ENCODE results near the gene SLC15A3. TPM values are rescaled to one million over a fixed set of nuclear protein-coding genes. Genes with fewer than 3 reads are reported as not detected.

Gene SLC15A3
- polyA plus RNA-seq, 1 donor from 2014 or later, result not detected

DNA sequence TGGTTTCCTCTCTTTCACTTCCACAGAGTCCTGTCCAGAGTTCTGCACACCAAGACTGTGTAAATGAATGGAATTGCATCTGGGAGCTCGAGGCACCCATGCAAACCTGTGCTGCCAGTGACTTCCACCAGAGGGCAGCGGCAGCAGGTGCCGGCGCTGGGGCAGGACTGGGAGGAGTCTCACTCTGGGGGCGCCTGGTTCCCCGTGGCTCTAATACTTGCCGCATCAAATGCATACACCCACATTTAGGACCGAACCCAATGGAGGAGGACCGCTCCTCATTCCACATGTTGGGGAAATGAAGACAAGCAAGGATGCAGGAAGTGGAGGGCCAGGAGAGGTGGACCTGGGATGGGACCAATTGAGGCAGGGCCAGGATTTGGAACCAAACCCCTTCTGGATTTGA lies 18.4 kb upstream of the SLC15A3 start:
- no peak for TF ChIP-seq SMC3 (conservative IDR thresholded peaks at IDR 0.05; ENCODE audit: poor library complexity)
- no peak for TF ChIP-seq EP300 (conservative IDR thresholded peaks at IDR 0.05; ENCODE audit: poor library complexity, severe bottlenecking)
- TF ChIP-seq, protein P1, sequence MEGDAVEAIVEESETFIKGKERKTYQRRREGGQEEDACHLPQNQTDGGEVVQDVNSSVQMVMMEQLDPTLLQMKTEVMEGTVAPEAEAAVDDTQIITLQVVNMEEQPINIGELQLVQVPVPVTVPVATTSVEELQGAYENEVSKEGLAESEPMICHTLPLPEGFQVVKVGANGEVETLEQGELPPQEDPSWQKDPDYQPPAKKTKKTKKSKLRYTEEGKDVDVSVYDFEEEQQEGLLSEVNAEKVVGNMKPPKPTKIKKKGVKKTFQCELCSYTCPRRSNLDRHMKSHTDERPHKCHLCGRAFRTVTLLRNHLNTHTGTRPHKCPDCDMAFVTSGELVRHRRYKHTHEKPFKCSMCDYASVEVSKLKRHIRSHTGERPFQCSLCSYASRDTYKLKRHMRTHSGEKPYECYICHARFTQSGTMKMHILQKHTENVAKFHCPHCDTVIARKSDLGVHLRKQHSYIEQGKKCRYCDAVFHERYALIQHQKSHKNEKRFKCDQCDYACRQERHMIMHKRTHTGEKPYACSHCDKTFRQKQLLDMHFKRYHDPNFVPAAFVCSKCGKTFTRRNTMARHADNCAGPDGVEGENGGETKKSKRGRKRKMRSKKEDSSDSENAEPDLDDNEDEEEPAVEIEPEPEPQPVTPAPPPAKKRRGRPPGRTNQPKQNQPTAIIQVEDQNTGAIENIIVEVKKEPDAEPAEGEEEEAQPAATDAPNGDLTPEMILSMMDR (IDR thresholded peaks at IDR 0.05; ENCODE audit: poor library complexity, severe bottlenecking), result peak; percentile 18
- no peak for TF ChIP-seq MXI1 (conservative IDR thresholded peaks at IDR 0.05; ENCODE audit: poor library complexity, severe bottlenecking)
- Histone ChIP-seq H3K9ac (ENCODE audit: low read length) (no peak overlapping the region), H3K36me3 (ENCODE audit: insufficient read depth, low read length) (no peaks in the 10 kb centered on the region), H3K27ac (ENCODE audit: low read length) (no peak overlapping the region), H4K20me1 (ENCODE audit: insufficient read depth) (no peaks in the 10 kb centered on the region), H3K79me2 (replicated peaks; ENCODE audit: insufficient read depth, low read length) (no peaks in the 10 kb centered on the region), H3K9me2 (ENCODE audit: insufficient read depth, low read length) (no peaks in the 10 kb centered on the region), H3K9me3 (ENCODE audit: low read length) (no peaks in the 10 kb centered on the region), H3K4me3 (ENCODE audit: low read length) (no peak overlapping the region), H2AFZ (ENCODE audit: low read depth, low read length) (no peak overlapping the region), H3K27me3 (ENCODE audit: insufficient read depth, low read depth, low read length) (no peaks in the 10 kb centered on the region), H3K4me2 (ENCODE audit: low read length) (no peak overlapping the region), H3F3A (ENCODE audit: insufficient read depth, low read length, poor library complexity, severe bottlenecking) (no peaks in the 10 kb centered on the region)

DNA sequence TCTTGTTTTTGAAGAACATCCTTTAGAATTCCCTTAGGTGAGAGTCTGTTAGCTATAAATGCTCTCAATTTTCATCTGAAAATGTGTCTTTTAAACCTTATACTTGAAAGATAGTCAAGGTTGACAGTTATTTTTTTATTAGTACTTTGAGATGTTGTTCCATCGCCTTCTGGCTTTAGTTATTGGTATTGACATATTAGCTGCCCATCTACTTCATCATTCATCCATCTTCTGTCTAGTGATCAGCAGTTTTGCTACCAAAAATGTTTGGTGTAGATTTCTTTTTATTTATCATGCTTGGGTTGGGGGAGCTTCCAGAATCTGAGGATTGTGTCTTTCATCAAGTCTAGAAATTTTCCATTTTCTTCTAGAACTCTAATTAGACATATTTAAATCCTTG lies 16.2 kb upstream of the SLC15A3 start:
- H3K4me2 ChIP-seq (ENCODE audit: low read length), result no peak overlapping the region
- H3K36me3 ChIP-seq (ENCODE audit: insufficient read depth, low read length), result no peaks in the 10 kb centered on the region
- no peaks in the 10 kb centered on the region for H3K27me3 ChIP-seq (ENCODE audit: insufficient read depth, low read depth, low read length)
- no peaks in the 10 kb centered on the region for H3K9me2 ChIP-seq (ENCODE audit: insufficient read depth, low read length)
- H2AFZ ChIP-seq (ENCODE audit: low read depth, low read length), result no peak overlapping the region
- H3K27ac ChIP-seq (ENCODE audit: low read length), result no peak overlapping the region
- no peaks in the 10 kb centered on the region for H3F3A ChIP-seq (ENCODE audit: insufficient read depth, low read length, poor library complexity, severe bottlenecking)
- no peak overlapping the region for H3K4me3 ChIP-seq (ENCODE audit: low read length)
- H3K9ac ChIP-seq (ENCODE audit: low read length), result no peak overlapping the region
- TF ChIP-seq POLR2AphosphoS5 (IDR thresholded peaks at IDR 0.05) (no peak), MXI1 (conservative IDR thresholded peaks at IDR 0.05; ENCODE audit: poor library complexity, severe bottlenecking) (no peak), TAF1 (IDR thresholded peaks at IDR 0.05; ENCODE audit: low read depth) (no peak), EZH2 (IDR thresholded peaks at IDR 0.05; ENCODE audit: borderline replicate concordance, insufficient read depth, low read length, poor library complexity, severe bottlenecking) (no peak), RAD21 (conservative IDR thresholded peaks at IDR 0.05) (no peak), SMC3 (conservative IDR thresholded peaks at IDR 0.05; ENCODE audit: poor library complexity) (no peak), EP300 (conservative IDR thresholded peaks at IDR 0.05; ENCODE audit: poor library complexity, severe bottlenecking) (no peak)
- TF ChIP-seq, protein P2, sequence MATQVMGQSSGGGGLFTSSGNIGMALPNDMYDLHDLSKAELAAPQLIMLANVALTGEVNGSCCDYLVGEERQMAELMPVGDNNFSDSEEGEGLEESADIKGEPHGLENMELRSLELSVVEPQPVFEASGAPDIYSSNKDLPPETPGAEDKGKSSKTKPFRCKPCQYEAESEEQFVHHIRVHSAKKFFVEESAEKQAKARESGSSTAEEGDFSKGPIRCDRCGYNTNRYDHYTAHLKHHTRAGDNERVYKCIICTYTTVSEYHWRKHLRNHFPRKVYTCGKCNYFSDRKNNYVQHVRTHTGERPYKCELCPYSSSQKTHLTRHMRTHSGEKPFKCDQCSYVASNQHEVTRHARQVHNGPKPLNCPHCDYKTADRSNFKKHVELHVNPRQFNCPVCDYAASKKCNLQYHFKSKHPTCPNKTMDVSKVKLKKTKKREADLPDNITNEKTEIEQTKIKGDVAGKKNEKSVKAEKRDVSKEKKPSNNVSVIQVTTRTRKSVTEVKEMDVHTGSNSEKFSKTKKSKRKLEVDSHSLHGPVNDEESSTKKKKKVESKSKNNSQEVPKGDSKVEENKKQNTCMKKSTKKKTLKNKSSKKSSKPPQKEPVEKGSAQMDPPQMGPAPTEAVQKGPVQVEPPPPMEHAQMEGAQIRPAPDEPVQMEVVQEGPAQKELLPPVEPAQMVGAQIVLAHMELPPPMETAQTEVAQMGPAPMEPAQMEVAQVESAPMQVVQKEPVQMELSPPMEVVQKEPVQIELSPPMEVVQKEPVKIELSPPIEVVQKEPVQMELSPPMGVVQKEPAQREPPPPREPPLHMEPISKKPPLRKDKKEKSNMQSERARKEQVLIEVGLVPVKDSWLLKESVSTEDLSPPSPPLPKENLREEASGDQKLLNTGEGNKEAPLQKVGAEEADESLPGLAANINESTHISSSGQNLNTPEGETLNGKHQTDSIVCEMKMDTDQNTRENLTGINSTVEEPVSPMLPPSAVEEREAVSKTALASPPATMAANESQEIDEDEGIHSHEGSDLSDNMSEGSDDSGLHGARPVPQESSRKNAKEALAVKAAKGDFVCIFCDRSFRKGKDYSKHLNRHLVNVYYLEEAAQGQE (IDR thresholded peaks at IDR 0.05; ENCODE audit: borderline replicate concordance), result no peak
- TF ChIP-seq, protein P1 (IDR thresholded peaks at IDR 0.05; ENCODE audit: poor library complexity, severe bottlenecking), result no peak
- H3K79me2 ChIP-seq (replicated peaks; ENCODE audit: insufficient read depth, low read length), result no peaks in the 10 kb centered on the region
- no peaks in the 10 kb centered on the region for H4K20me1 ChIP-seq (ENCODE audit: insufficient read depth)
- no peaks in the 10 kb centered on the region for H3K9me3 ChIP-seq (ENCODE audit: low read length)
